Glutamatergic neuron (in vitro differentiated cells): Measurements from ENCODE around the gene ENTREP3. TPM values are rescaled to one million over a fixed set of nuclear protein-coding genes. Genes with fewer than 3 reads are reported as not detected.
"Not testable (repeated sequence)": the region's sequence is repeated elsewhere in the genome, so short reads cannot be mapped to it uniquely, and the experiment has no call there.

ENCODE experiments used
- DNase-seq: peaks from one replicate; pipeline ENCODE4 v3.0.0; 2022
- H3K27ac Mint-ChIP-seq: one replicate; pipeline ENCODE4 v1.8.0; 2020; ENCODE audit warnings: mild to moderate bottlenecking, mixed read lengths, inconsistent platforms; ENCODE audit not compliant: unreplicated experiment
- H3K27me3 Mint-ChIP-seq: one replicate; pipeline ENCODE4 v1.8.0; 2020; ENCODE audit warnings: mild to moderate bottlenecking, moderate library complexity, mixed read lengths, inconsistent platforms; ENCODE audit not compliant: unreplicated experiment
- H3K36me3 Mint-ChIP-seq: one replicate; pipeline ENCODE4 v1.8.0; 2020; ENCODE audit warnings: mild to moderate bottlenecking, mixed read lengths, inconsistent platforms; ENCODE audit not compliant: unreplicated experiment
- H3K4me1 Mint-ChIP-seq: one replicate; pipeline ENCODE4 v1.8.0; 2020; ENCODE audit warnings: mild to moderate bottlenecking, low read depth, mixed read lengths, inconsistent platforms; ENCODE audit not compliant: unreplicated experiment
- H3K4me3 Mint-ChIP-seq: one replicate; pipeline ENCODE4 v1.8.0; 2020; ENCODE audit warnings: mild to moderate bottlenecking, mixed read lengths, inconsistent platforms; ENCODE audit not compliant: unreplicated experiment
- H3K9me3 Mint-ChIP-seq: one replicate; pipeline ENCODE4 v1.8.0; 2020; ENCODE audit warnings: mild to moderate bottlenecking, moderate library complexity, mixed read lengths, inconsistent platforms; ENCODE audit not compliant: unreplicated experiment
- CTCF ChIP-seq: fragments of 200-600 bp; sonication (generic); IDR thresholded peaks from one replicate; pipeline ENCODE4 v1.5.0; 2021; ENCODE audit not compliant: partially characterized antibody, unreplicated experiment
- total RNA-seq: library from RNA; stranded (reverse); fragmentation: NEBNext Ultra II Directional; extraction: Animal tissue kit (Norgen Biotek cat#: 25700); gene quantifications from one replicate; pipeline ENCODE4 v1.2.1, GENCODE V29; 2021; ENCODE audit not compliant: unreplicated experiment

Gene ENTREP3
- total RNA-seq, 1 donor from 2014 or later, result 51.2 TPM

GRCh38 chr1:155219592-155220031 is 35.7 kb downstream of the ENTREP3 start:
- Mint-ChIP-seq H3K9me3 (peaks cover 4% of the 10 kb centered on the region), H3K4me3 (peak overlapping the region; percentile 54)

GRCh38 chr1:155218854-155219591 is 36.3 kb downstream of the ENTREP3 start:
- Mint-ChIP-seq H3K4me3 (peak overlapping the region; percentile 73), H3K36me3 (no peaks in the 10 kb centered on the region), H3K27ac (peak overlapping the region; percentile 73), H3K27me3 (no peaks in the 10 kb centered on the region), H3K4me1 (no peaks in the 10 kb centered on the region), H3K9me3 (peaks cover 4% of the 10 kb centered on the region)
- no peak for DNase-seq
- no peak for TF ChIP-seq CTCF

More at GRCh38 chr1:155219592-155220031, 35.7 kb downstream of the ENTREP3 start:
- no peak for DNase-seq
- Mint-ChIP-seq H3K27me3 (no peaks in the 10 kb centered on the region), H3K4me1 (no peaks in the 10 kb centered on the region), H3K36me3 (no peaks in the 10 kb centered on the region), H3K27ac (peak overlapping the region; percentile 73)
- no peak for TF ChIP-seq CTCF

- not testable (repeated sequence) for H3K27me3 Mint-ChIP-seq, H3K4me3 Mint-ChIP-seq, H3K27ac Mint-ChIP-seq, H3K4me1 Mint-ChIP-seq, H3K9me3 Mint-ChIP-seq, DNase-seq, H3K36me3 Mint-ChIP-seq
These were observed 40.6 kb downstream of the ENTREP3 start for GRCh38 chr1:155214702-155215101.

GRCh38 chr1:155212051-155212440 is 43.2 kb downstream of the ENTREP3 start:
- Mint-ChIP-seq H3K9me3 (peaks cover 18% of the 10 kb centered on the region), H3K27me3 (peaks cover 12% of the 10 kb centered on the region)
- not testable (repeated sequence) for H3K4me1 Mint-ChIP-seq, H3K4me3 Mint-ChIP-seq, H3K36me3 Mint-ChIP-seq, H3K27ac Mint-ChIP-seq, DNase-seq

GRCh38 chr1:155211381-155212050 is 43.8 kb downstream of the ENTREP3 start:
- not testable (repeated sequence) for H3K4me3 Mint-ChIP-seq, H3K4me1 Mint-ChIP-seq, H3K36me3 Mint-ChIP-seq, DNase-seq, H3K27ac Mint-ChIP-seq
- peaks cover 22% of the 10 kb centered on the region for H3K9me3 Mint-ChIP-seq
- H3K27me3 Mint-ChIP-seq, result peaks cover 17% of the 10 kb centered on the region

GRCh38 chr1:155210314-155211104 is 44.8 kb downstream of the ENTREP3 start:
- no peak for TF ChIP-seq CTCF
- peak overlapping the region; percentile 6 for H3K27ac Mint-ChIP-seq
- H3K27me3 Mint-ChIP-seq, result peaks cover 20% of the 10 kb centered on the region

More at GRCh38 chr1:155210314-155211104, 44.8 kb downstream of the ENTREP3 start:
- Mint-ChIP-seq H3K9me3 (peaks cover 26% of the 10 kb centered on the region), H3K36me3 (peaks cover 4% of the 10 kb centered on the region), H3K4me3 (peak overlapping the region; percentile 54), H3K4me1 (peaks cover 13% of the 10 kb centered on the region)
- no peak for DNase-seq
